HG03571 (cell line): Measurements from ENCODE around the gene SLC25A51.

ENCODE experiments used
- ATAC-seq: cut with Tn5 transposase; IDR thresholded peaks from one replicate; pipeline ENCODE4 v1.9.1; 2021; ENCODE audit not compliant: unreplicated experiment

SLC25A51 gene, protein sequence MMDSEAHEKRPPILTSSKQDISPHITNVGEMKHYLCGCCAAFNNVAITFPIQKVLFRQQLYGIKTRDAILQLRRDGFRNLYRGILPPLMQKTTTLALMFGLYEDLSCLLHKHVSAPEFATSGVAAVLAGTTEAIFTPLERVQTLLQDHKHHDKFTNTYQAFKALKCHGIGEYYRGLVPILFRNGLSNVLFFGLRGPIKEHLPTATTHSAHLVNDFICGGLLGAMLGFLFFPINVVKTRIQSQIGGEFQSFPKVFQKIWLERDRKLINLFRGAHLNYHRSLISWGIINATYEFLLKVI

GRCh38 chr9:37903647-37904444 is at the start of gene SLC25A51:
Gene SLC25A51 (minus strand): TSS chr9:37904127. CDS start chr9:37888550, 15,577 bp downstream.
- ATAC-seq = peak; percentile 79

DNA sequence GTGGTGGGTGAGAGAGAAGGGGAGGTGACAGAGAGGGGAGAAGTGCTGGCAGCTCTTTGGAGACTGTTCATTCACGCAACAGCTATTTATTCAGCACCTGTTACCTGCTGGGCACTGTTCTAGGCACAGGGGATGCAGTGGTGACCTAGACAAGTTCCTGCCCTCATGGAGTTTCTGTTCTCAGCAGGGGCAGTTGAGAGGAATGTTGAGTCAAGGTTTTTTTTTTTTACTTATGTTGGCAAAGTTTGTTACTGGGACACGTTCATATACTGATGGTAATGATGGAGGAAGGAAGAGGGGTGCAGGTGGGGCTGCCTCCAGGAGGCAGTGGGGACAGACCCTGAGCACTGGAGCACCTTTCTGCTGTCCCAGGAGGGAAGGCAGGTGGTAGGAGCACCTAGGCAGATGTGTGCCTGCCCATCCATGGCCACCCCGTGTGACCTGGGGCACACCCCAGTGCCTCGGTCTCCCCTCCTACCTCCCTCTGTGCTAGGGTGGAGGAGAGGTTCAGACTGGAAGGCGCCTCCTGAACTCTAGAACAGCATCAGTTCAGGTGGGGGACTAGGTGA is 49.4 kb upstream of the SLC25A51 start:
- ATAC-seq = no peak

GRCh38 chr9:37952731-37953130 is 48.8 kb upstream of the SLC25A51 start:
- ATAC-seq = no peak

DNA sequence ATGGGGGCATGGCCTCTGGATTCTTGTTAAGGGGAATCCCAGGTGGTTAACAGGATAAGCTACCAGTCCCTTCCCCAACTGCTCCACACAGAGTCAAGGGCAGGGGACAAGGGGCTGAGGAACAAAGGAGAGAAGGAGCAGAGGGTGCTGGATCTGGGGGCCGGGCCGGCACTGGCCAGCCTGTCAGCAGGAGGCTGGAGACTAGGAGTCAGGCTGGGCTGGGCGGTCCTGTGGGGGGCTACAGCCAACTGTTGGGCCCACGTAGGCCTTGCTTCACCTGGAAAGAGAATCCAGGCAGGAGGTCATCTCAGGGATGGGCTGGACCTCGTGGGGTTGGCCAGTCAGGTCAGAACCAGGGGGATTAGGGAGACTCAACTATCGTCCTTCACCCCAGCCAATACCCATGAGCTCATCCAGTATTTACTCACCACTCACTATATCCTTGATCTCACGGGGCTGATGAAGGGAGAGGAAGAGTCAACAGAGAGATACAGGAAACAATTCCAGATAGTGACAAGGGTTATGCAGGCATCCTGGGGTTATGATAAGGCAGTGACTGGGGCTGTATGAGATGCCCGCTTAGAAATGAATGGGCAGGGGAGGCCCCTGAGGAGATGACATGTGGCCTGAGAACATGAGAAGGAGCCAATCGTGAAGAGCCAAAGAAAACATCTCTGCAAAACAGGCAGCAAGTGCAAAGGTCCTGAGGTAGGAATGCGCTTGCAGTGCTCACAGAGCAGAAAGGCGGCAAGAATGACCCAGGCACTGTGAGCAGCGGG is 47.9 kb upstream of the SLC25A51 start:
- no peak for ATAC-seq

DNA sequence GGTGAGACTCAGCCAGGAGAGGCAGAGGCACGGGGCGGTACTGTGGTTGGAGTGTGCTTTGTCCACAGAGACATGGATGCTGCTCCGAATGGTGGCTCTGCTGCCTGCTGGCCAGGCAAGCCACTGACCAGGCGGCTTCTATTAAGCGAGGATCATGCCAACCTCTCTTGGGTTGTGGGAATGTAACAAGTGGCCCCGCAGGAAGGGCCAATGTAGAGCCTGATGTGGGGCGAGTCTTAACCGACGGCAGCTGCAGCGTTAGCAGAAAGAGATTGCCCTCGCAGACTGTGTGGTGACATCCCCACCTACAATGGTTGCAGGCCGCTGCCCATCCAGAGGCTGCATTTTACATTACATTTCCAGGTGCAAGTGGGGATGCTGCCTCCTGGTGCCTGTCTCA is 46.6 kb upstream of the SLC25A51 start:
- no peak for ATAC-seq

GRCh38 chr9:37949576-37949975 is 45.6 kb upstream of the SLC25A51 start:
- ATAC-seq = no peak

GRCh38 chr9:37948417-37948980 is 44.6 kb upstream of the SLC25A51 start:
- no peak for ATAC-seq

- no peak for ATAC-seq
Measured at GRCh38 chr9:37947977-37948376, 44.0 kb upstream of the SLC25A51 start.

- no peak for ATAC-seq
Measured at GRCh38 chr9:37947471-37947870, 43.5 kb upstream of the SLC25A51 start.

DNA sequence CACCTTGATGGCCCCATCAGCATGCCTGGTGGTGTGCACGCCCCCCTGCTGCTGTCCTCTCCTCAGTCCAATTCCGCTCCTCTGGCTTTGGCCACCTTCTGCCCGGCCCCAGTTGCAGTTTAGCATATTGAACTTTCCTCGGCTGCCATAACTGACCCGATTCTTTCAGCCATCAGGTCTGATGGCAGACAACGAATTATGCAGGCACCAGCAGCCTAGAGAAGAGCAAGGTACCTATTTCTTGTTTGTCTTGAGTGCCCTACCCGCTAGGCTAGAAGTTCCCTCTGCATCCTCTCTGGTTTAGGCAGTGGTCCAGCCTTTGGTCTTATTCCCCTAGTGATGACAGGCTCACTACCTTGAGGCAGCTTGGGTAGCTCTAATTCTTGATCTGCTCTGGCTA is 43.0 kb upstream of the SLC25A51 start:
- no peak for ATAC-seq

DNA sequence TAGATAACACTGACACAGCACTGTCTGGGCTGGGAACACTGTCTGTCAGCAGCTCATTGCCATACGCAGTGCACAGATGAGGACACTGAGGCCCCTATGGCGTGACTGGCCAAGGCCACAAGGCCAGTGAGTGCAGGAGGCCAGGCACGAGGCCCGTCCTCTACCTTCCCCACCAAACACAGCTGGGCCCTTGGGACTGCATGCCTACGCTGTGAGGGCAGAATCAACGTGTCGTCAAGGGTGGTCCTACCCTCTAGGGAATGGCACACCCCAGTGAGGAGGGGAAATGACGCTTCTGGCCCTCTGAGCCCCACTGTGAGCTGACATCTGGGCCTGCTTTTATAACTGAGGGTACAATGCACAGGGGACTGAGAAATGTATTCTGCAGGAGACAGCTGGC is 42.1 kb upstream of the SLC25A51 start:
- ATAC-seq = no peak

GRCh38 chr9:37944671-37945481 is 40.9 kb upstream of the SLC25A51 start:
- no peak for ATAC-seq

- no peak for ATAC-seq
Measured at GRCh38 chr9:37944266-37944650, 40.3 kb upstream of the SLC25A51 start.

DNA sequence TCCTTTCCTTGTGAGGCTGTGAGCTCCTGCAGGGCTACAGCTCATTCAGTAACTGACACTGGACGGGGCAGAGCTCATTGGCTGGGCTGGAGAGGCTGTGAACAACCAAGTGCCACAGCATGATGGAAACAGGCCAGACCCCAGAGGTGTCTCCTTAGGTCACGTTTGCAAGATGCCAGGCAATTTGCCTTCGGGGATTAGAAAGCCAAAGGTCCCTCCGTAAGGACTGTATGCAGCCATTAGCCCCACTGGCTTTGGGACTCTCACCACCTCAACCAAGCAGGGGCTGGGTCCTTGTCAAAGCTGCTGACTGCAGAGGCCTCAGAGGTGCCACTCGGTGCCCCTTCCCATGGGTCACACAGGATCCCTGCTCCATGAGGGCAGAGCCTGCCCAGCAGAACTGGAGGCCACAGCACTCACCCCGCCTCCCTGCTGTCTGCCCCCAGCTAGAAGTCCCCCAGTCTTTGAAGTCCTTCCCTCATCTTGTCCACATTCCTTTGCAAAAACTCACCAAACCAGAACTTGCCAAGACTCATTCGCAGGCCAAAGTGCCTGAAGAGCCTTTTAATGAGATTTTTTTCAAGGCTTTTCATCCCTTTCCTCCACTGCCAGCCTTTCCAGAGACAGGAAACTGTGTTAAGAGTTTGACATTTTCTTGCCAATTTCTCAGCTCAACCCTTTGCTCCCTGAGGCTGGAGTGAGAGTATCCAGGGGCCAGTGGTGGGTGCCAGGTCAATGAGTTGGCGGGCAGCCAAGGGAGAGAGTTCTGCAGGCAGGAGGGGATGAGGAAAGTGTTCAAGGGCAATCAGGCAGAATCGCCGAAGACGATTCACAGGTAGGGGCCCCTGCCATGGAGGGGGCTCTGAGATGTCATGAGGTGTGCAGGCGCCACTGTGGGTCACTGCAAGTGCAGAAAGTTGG is 39.7 kb upstream of the SLC25A51 start:
- no peak for ATAC-seq

DNA sequence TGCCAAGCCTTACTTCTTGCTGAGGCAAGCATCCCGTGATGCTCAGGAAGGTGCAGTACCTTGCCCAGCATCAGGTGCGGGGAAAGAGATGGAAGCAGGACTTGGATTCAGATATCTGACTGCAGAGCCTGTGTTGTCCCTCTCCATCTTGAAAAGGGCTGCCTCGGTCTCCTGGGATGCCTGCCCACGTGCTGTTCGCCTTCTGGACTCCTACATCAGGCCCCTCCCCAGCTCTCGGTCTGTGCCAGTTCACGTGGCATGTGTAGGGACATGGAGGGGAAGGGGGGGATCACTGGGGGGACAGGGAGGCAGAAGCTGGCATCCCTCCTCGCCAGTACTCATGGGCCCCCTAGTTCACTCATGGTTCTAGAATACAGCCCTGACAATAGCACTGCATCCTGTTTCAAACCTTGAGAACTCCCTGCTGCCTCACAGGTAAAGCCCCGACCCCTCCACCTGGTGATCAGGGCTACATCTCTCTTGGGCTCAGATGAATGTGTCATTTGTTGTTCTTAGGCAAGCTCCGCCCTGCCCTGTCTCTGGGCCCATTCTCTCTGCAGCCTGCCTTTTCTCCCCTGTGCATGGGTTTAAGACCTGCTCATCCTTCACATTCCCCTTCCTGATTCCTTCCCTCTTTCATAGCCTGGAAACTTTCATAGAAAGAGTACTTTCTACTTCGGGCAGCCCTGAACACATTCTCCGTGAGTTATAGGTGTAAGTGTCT is 38.9 kb upstream of the SLC25A51 start:
- no peak for ATAC-seq

GRCh38 chr9:37941253-37941652 is 37.3 kb upstream of the SLC25A51 start:
- ATAC-seq = no peak

DNA sequence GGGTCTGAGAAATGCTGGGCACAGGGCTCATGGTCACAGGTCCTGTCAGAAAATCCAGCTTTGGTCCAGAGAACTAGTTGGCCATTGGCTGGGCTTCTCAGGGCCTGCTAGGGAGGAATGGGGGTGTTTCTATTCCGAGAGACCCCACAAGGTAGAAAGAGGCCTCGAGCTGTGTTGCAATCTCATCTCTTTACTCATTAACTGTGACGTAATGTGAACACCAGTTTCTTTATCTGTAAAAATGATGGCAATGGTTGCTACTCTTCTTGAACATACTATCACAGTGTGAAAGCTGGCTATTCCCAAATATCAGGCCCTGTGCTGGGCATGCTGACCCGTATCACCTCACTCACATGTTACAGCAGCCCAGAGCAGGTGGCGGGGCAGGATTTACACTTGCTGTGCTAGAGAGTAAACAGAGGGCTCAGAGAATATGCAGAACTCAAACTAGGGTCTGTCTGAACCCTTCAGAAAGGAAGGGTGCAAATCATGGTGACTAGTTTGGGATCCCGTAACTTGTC is 35.7 kb upstream of the SLC25A51 start:
- ATAC-seq = no peak
